ENCODE measurements around the gene KCNS1.

The KCNS1 gene

DNA sequence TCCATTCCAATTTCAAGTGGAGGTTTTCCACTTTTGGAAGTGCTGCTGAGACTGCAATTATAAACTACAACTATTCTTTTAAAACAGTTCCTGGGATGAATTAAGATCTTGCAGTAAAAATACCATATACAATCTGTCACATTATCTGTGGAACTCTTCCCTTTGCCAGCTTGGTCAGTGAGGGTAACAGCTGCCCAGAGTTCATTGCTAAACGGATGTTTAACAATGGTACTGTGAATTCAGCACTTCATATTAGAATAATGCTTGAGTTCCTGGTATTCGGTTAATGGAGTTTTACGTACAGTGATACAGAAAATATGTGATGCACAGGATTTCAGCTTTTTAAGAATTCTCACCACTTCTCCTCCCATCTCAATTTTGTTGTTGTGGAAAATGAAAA, 51.5 kb downstream of the KCNS1 start:
- DNase-seq (ENCODE audit: low spot score), result no peak

DNA sequence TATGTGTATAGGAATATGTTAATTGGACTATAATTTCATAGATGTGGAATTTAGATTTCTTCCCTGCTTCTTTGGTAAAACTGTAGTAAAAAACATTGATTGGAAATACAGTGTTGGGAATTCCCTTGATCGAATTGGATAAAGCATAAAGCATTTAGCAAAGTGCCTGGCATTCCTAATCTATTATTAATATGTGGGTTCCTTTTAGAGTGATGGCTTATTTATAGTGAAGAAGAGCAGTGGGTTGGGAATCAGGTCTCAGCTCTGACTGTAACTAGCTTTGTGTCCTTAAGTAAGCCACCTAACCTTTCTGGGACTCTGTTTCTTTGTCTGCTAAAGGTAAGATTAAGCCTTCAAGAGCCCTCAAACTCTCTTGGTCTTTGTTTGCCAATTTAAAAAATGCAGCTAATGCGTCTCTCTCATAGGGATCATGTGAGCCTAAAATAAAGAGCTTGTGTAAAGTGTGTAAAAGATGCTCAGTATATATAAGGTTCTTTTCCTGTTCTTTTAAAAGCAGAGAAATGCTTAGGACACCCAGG, 53.3 kb downstream of the KCNS1 start:
- DNase-seq (ENCODE audit: low spot score), result no peak

DNA sequence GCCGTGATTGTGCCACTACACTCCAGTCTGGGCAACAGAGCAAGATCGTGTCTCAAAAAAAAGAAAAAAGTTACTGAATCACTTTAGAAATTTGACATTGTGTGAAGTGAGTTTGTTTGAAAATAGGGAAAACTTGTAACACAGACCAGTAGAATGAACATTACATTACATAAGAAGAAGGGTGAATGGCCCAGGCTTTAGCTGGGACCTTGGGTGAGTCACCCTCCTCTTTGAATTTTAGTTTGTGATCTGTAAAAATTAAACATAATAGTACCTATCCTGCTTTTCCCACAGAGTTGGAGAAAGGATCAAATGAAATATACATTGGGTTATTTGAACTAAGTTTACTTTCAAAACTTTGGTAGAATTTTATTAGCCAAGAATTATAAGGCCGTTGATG, 56.3 kb downstream of the KCNS1 start:
- no peak for DNase-seq (ENCODE audit: low spot score)

DNA sequence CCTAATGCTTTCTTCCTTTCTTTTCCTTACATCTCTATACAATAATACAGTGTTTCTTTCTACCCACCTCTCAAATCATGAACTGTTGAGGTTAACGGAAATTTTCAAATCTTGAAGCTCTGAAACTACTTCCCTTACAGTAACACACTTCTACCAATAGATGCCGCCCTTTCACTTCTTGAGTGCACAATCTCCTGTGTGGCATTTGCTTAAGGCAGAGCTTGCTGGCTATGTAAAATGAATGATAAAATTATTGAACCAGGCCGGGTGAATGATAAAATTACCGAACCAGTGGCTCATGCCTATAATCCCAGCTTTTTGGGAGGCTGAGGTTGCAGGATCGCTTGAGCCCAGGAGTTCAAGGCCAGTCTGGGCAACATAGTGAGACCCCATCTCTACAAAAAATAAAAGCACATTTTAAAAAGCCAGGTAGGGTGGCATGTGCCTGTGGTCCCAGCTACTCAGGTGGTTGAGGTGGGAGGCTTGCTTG, 56.8 kb downstream of the KCNS1 start:
- DNase-seq (ENCODE audit: low spot score), result peak; percentile 59

DNA sequence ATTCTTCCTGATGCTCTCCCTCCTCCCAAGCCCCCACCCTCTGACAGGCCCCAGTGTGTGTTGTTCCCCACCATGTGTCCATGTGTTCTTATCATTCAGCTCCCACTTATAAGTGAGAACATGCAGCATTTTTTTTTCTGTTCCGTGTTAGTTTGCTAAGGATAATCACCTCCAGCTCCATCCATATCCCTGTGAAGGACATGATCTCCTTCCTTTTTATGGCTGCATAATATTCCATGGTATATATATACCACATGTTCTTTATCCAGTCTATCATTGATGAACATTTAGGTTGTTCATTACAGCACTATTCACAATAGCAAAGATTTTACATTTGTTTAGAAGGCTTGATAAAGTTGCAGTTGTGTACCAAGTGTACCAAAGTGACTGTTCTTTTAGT, 57.9 kb downstream of the KCNS1 start:
- no peak for DNase-seq (ENCODE audit: low spot score)

All from AG08396 (cell line).